GM21423 (cell line): ENCODE data around the gene COMMD1.
A peak's percentile ranks its signal among the peaks of the same experiment; 100 is the strongest.
"Not testable (repeated sequence)": the region's sequence is repeated elsewhere in the genome, so short reads cannot be mapped to it uniquely, and the experiment has no call there.

Experiments
- ATAC-seq: cut with Tn5 transposase; IDR thresholded peaks from one replicate; pipeline ENCODE4 v1.9.1; 2021; ENCODE audit warnings: mild to moderate bottlenecking, moderate library complexity; ENCODE audit not compliant: unreplicated experiment

COMMD1 gene

DNA sequence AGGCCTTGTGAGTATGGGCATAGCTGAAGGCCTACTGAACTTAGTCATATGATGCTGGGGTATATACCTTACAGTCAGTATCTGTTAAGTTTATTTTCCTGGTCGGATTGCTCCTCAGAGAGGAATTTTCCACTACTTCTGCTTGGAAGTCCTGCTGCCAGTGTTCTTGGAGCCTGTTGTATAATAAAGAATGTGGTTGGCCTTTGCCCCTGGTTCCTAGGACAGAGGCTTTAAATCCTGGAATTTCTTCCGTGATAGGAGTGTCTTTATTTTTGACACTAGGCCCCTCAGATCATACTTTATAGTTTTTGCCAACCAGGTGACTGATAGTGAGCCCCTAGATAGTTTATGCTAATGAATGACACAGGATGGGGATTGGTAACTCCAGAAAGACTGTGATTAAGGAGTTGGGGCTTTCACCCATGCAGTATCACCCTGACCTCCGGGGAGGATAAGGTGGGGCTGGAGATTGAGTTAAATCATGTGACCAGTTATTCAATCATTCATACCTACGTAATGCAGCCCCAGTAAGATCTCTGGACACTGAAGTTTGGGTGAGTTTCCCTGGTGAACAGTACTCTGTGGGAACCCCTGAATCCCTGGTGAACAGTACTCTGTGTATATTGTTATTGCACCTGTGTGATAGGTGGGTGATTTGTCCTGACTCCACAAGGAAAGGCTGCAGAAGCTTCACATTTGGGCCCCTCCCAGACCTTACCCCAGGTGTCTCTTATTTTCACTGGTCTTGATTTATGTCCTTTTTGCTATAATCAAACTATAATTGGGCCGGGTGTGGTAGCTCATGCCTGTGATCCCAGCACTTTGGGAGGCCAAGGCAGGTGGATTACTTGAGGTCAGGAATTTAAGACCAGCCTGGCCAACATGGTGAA lies 56.9 kb downstream of the COMMD1 start:
- ATAC-seq, result no peak

DNA sequence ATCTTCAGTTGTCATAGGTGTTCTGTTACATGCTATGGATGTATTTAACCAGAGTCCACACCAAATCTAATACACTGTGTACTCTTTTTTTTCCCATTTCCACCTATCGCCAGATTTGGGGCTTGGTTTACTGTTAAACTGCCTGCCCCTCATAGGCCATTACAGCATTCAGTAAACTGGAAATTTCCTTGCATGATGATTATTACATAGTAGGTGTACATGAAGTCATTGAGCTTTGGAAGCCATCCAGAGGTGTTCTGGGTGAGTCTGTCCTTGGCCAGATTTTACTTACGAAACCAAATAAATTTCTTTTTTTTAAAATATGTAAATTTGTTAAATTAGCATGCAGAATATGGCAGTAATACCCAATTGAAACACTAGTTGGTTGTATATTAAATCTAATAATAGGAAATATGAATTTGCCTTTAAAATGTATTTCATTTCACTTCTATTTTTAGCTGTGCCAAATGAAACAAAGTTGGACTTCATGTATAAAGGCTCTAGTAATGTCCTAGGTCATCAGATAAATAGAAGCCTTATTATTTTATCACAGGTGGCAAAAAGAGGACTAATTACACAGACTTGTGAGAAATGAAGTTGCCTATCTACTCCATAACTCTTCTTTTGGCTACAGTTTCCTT lies 60.7 kb downstream of the COMMD1 start:
- no peak for ATAC-seq

DNA sequence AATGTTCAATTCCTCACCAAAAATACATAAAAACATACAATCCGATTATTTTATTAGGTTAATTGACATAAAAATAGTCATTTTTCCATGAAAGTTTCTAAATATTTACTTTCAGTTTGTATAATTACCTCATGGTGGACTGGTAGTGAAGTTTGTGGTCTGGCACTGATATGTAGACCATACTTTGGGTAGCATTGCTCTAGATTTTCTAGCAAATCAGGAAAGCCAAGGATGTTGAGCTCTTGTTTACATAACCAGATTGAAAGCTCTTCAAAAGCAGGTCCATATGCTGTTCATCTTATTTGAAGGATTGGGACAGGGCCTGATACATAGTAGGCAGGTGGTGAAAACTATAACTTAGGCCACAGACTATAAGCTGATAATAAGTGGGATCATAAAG lies 61.8 kb downstream of the COMMD1 start:
- no peak for ATAC-seq

DNA sequence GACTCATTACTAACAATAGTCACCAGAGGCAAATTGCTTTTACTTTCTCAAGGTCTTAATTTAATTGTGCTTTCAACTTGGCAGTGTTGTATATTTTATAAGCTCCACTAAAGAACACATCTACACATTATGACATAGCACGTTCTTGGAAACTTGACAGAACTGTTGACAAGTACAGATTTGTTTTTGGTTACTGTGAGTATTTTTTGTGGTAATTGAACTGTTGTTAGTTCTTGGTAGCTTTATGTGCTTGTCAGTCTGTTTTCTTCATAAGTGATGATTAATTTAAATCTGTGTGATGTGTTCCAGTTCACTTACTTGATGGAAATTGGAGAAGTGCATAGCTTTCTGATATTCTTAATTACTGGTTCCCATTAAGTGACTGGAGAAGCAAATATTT lies 63.9 kb downstream of the COMMD1 start:
- ATAC-seq, result no peak

DNA sequence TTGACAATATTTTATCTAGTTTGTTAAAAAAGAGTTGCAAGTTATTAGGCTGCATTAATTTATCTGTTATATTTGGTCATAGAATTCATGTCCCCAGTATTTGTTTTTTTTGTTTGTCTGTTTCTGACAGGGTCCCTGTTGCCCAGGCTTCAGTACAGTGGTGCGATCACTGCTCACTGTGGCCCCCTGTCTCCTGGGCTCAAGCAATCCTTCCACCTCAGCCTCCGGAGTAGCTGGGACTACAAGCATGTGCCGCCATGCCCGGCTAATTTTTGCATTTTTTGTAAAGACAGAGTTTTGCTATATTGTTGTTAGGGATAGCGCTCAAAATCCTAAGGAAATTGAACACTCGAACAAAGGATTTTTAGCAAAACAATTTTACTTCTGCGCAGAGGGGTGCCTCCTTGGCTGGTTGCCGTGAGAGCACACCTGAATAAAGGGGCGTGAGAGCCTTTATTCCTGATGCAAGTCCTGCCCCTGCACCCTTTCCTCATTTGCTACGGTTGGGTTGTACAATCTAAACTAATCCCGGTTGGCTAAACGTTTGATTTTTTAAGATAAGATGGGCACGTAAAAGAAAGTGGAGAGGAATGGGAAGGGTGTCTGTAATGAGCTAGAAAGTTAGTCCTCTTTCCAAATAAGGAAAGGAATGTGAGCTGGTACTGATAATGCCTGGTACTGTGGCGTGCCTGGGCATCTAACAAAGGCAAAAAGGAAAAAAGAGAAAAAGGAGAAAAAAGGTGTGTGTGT lies 65.5 kb downstream of the COMMD1 start:
- no peak for ATAC-seq

DNA sequence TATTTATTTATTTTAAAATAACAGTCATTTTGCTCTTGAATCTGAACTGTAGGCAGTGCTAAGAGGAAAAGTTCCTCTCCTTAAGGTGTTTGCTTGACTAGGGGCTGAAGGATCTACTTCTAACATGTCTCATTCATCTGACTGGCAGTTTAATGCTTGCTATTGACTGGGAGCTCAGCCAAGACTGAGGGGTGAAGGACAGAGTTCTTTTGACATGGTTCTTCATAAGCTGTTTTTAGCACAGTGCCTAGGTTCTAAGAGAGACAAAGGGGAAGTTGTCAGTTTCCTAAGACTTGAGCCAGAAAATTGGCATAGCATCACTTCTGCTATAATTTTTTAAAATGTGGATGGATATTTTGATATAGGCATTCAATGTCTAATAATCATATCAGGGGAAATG lies 73.0 kb downstream of the COMMD1 start:
- peak; percentile 46 for ATAC-seq

DNA sequence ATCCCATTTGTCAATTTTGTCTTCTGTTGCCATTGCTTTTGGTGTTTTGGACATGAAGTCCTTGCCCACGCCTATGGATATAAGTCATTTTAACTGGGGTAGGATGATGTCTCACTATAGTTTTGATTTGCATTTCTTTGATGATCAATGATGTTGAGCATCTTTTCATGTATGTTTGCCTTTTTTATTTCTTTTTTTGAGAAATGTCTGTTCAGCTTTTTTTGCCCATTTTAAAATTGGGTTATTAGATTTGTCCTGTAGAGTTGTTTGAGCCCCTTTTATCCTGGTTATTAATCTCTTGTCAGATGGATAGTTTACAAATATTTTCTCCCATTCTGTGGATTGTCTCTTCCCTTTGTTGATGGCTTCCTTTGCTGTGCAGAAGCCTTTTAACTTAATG lies 75.3 kb downstream of the COMMD1 start:
- ATAC-seq, result no peak

GRCh38 chr2:61984682-61985081 lies 79.2 kb downstream of the COMMD1 start:
- no peak for ATAC-seq

DNA sequence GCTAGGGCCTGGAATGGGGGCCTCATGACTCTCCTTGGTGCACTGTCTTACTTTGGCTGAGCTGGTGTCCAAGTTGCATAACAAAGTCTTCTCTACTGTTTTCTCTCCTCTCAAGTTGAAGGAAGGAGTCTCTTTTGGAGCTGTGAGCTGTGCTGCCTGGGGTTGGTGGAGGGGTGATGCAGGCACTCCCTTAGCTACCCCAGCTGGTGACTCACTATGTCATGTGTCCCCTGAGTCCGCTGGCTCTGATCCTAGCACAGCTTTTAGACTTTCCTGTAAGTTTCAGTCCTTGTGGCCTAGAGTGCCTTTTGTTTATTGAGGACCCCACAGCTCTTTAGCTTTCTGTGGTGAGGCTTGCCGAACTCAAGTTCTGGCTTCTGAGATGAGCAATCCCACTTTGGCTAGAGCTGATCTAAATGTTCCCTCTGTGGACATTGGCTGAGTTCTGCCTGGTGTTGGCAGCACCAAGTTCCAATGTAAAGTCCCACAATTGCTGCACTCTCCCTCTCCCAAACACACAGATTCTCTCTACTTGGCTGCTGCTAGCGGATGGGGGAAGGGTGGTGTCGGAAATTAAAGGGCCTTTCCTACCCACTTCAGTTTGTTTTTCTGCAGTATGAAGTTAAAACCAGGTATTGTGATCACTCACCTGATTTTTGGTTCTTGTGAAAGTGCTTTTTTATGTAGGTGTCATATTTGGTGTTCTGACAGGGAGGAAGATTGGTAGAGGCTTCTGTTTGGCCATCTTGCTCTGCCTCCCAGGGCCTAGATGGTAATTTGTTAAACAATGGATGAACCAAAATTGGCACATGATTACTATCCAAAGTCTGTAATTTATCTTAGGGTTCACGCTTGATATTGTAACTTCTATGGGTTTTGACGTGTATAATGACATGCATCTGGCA lies 83.2 kb downstream of the COMMD1 start:
- no peak for ATAC-seq

GRCh38 chr2:61993422-61994024 lies 88.0 kb downstream of the COMMD1 start:
- peak; percentile 55 for ATAC-seq

DNA sequence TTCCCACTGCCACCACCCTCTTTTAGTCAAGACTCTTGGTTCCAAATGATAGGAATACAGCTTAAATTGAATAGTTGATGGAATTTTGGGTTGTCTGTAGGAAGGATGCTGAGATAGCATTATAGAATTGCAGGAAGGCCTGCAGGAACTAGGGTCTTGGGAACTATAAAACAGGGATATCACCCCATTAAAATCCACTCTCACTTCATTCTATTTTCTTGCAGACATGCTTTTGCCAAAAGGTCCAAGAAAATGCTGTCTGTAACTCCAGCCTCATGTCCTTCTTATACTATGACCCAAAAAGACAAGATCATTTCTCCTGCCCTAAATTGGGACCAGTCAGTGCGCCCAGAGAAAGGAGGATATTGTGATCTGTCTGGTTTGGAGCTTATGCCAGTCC lies 89.1 kb downstream of the COMMD1 start:
- no peak for ATAC-seq

GRCh38 chr2:61995065-61995464 lies 89.6 kb downstream of the COMMD1 start:
- peak; percentile 3 for ATAC-seq

- peak; percentile 56 for ATAC-seq
Observed at GRCh38 chr2:61995515-61995914, 90.0 kb downstream of the COMMD1 start.

- no peak for ATAC-seq
Observed at GRCh38 chr2:61998426-61998825, 93.0 kb downstream of the COMMD1 start.

- ATAC-seq, result no peak
Observed at GRCh38 chr2:62000538-62000937, 95.1 kb downstream of the COMMD1 start.

GRCh38 chr2:62001431-62001830 lies 96.0 kb downstream of the COMMD1 start:
- ATAC-seq, result no peak

DNA sequence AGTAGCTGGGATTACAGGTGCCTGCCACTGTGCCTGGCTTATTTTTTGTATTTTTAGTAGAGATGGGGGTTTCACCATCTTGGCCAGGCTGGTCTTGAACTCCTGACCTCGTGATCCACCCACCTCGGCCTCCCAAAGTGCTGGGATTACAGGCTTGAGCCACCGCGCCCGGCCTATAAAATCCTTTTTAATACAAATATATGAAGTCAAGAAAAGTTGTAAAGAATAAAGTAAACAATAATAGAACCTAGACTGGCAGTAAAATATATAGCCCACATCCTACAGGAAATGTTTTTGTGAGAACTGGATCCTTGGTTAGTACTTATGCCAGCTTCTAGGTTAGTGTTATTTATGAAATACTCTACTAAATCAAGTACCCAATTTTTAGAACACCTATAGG lies 99.0 kb downstream of the COMMD1 start:
- not testable (repeated sequence) for ATAC-seq

DNA sequence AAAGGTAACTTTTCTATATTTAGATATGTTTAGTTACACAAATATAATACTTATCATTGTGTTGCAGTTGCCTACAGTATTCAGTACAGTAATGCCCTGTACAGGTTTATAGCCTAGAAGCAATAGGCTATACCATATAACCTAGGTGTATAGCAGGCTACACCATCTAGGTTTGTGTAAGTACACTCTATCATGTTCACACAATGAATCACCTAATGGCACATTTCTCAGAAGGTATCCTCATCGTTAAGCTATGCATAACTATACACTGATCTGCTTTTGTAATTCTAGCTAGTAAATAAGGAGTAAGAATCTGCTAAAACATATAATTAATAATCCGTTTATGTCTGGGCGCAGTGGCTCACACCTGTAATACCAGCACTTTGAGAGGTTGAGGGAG lies 102.1 kb downstream of the COMMD1 start:
- no peak for ATAC-seq

DNA sequence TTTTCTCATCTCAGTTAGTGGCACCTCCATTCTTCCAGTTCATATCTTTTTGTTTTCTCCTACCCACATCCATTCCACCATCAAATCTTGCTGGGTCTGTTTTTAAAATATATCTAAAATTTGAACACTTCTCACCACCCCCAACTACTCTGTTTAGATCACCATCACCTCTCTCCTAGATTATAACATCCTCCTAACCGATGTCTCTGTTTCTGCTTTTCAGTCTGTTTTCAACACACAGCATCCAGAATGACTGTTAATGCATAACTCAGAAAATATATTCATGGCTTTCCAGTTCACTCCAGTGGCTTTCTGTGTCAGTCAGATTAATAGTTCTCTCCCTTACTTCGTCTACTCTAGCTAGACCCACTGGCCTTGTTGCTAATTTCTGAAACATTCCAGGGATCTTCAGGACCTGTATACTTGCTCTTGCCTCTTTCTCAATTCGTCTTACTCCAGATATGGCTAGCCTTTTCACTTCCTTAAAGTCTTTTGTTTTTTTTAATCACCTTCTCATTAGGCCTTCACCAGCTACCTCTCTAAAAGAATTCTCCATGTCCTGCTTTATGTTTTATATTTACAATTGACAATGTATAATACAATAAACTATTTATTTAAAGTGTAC lies 105.3 kb downstream of the COMMD1 start:
- ATAC-seq, result no peak

- ATAC-seq, result no peak
Observed at GRCh38 chr2:62013641-62014040, 108.2 kb downstream of the COMMD1 start.
